ENCODE measurements around the gene ELOVL5.

DNA sequence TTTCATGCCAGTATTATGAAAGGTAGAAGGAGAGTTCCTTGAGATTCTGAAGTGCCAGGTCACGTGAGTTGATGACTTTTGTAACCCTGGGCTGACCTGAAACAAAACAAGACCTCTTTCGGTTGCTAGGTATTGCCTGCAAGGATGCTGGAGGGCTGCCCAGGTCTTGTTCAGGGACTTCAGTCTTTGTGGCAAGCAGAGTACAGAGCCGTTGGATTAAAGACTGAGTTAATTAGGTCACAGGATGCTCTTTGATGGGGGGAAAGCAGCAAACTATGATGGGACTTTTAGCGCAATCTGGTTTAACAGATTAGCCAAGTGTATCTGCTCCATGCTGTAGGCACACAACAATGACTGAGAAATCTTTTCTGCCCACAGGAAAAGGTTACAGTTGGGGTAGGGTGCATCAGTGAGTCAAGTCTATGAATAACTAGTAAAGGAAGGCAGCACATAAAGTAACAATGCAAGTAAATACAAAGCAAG, 12.8 kb upstream of the ELOVL5 start:
- TF ChIP-seq POLR2AphosphoS5 (IDR thresholded peaks at IDR 0.05) (no peak), POLR2A (IDR thresholded peaks at IDR 0.05) (no peak)
- TF ChIP-seq, protein P1, sequence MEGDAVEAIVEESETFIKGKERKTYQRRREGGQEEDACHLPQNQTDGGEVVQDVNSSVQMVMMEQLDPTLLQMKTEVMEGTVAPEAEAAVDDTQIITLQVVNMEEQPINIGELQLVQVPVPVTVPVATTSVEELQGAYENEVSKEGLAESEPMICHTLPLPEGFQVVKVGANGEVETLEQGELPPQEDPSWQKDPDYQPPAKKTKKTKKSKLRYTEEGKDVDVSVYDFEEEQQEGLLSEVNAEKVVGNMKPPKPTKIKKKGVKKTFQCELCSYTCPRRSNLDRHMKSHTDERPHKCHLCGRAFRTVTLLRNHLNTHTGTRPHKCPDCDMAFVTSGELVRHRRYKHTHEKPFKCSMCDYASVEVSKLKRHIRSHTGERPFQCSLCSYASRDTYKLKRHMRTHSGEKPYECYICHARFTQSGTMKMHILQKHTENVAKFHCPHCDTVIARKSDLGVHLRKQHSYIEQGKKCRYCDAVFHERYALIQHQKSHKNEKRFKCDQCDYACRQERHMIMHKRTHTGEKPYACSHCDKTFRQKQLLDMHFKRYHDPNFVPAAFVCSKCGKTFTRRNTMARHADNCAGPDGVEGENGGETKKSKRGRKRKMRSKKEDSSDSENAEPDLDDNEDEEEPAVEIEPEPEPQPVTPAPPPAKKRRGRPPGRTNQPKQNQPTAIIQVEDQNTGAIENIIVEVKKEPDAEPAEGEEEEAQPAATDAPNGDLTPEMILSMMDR (IDR thresholded peaks at IDR 0.05) = no peak
